Measurements from ENCODE around the gene PHLDA3.

Gene PHLDA3

DNA sequence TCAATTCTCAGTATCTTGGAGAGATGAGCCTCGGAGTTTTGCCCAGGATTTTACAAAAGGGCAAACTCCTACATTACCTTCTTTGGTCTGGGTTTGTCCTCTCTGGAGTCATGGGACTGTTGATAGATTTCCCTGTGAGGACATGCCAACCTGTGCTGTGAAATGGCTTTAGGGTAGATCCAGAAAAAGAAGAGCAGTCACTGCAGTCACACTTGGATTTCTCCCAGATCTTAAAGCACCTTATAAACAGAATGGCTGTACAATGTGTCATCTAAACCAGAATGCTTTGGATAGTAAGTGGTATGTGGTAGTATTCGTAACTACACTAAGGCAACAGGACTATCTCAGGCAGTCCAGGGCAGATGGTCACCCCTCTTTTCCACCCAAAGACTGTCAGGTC is 39.8 kb upstream of the PHLDA3 start:
- no peak for DNase-seq (ENCODE audit: low read depth, low spot score)
- H3K4me3 ChIP-seq (ENCODE audit: low read depth, low read length): no peak overlapping the region
- in situ Hi-C loops (cut with HindIII; ENCODE audit: low sequenced_read_pairs): no loop called here
- TF ChIP-seq CTCF (IDR thresholded peaks at IDR 0.05; ENCODE audit: low read depth, low read length): no peak

- no peak for DNase-seq (ENCODE audit: low read depth, low spot score)
- no peak for TF ChIP-seq CTCF (IDR thresholded peaks at IDR 0.05; ENCODE audit: low read depth, low read length)
These were observed 38.3 kb upstream of the PHLDA3 start for GRCh38 chr1:201507360-201507675.

DNA sequence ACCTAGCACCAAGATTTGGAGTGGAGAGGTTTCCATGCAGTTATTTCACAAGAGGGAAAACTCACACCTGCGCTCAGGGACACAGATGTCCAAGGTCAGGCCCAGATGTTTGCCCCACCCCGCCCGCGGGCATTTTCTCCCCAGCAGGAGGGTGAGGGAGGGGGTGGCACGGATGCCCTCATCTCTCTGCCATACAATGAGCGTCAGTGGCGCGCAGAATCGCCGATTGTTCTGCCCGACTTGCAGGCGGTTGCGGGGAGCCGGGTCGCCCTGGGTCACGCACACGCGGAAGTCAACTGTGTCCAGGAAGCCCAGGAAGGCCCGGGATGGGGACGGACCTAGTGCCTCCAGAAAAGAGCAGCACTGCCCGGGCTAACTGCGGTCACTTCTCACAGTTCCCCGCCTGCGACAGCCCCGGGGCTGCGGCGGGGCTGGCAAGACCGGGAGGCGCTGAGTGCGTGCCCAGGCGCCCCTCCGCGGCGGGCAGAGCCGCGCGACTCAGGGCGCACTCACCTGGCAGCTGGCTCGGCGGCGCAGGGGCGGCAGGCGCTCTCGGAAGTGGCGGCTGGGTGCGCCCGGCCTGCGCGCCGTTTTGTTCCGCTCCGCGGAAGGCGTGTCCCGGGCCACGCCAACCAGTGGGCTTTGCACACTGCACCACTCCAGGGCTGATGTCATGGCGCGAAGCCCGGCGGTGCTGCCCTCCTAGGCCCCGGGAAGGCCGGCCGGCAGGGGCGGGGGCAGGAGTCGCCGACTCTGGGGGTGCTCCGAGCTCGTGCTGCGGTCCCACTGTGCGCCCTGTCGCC is 37.8 kb upstream of the PHLDA3 start, which contains the start of gene CSRP1:
Gene CSRP1, minus strand, starts transcription at position 567 of the 803 bp plus-strand sequence. CDS start 10,820 bp downstream, outside the sequence.
- in situ Hi-C loops (cut with HindIII; ENCODE audit: low sequenced_read_pairs): no loop called here
- H3K4me3 ChIP-seq (ENCODE audit: low read depth, low read length): peak within 1 kb of the TSS; percentile 79
- peak; percentile 84 for DNase-seq (ENCODE audit: low read depth, low spot score)
- TF ChIP-seq CTCF (IDR thresholded peaks at IDR 0.05; ENCODE audit: low read depth, low read length): no peak

More at GRCh38 chr1:201507360-201507675, 38.3 kb upstream of the PHLDA3 start:
- in situ Hi-C loops (cut with HindIII; ENCODE audit: low sequenced_read_pairs): no loop called here
- peak overlapping the region; percentile 79 for H3K4me3 ChIP-seq (ENCODE audit: low read depth, low read length)

- H3K4me3 ChIP-seq (ENCODE audit: low read depth, low read length): peak overlapping the region; percentile 79
- in situ Hi-C loops (cut with HindIII; ENCODE audit: low sequenced_read_pairs): no loop called here
These were observed 37.1 kb upstream of the PHLDA3 start for GRCh38 chr1:201506092-201506491.

DNA sequence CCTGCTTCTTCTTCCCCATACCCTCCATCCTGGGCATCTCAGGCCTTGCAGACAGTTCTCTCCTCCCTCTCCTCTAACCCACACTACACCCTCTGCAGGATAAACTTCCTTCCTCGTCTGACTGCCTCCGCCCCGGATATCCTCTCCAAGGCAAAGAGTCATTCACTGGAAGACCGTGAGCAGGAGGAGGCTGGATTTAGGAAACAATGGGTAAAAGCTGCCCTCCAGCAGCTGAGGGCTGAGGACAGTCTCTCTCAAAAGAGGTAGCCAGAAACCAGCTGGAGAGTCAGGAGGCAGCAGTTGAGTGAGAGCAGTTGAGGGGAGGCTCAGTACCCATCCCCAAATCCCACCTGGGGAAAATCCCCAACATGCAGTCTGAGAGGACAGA is 36.5 kb upstream of the PHLDA3 start:
- peak; percentile 64 for DNase-seq (ENCODE audit: low read depth, low spot score)
- peak overlapping the region; percentile 79 for H3K4me3 ChIP-seq (ENCODE audit: low read depth, low read length)
- in situ Hi-C loops (cut with HindIII; ENCODE audit: low sequenced_read_pairs): no loop called here
- no peak for TF ChIP-seq CTCF (IDR thresholded peaks at IDR 0.05; ENCODE audit: low read depth, low read length)

More at GRCh38 chr1:201506092-201506491, 37.1 kb upstream of the PHLDA3 start:
- no peak for DNase-seq (ENCODE audit: low read depth, low spot score)
- TF ChIP-seq CTCF (IDR thresholded peaks at IDR 0.05; ENCODE audit: low read depth, low read length): no peak

DNA sequence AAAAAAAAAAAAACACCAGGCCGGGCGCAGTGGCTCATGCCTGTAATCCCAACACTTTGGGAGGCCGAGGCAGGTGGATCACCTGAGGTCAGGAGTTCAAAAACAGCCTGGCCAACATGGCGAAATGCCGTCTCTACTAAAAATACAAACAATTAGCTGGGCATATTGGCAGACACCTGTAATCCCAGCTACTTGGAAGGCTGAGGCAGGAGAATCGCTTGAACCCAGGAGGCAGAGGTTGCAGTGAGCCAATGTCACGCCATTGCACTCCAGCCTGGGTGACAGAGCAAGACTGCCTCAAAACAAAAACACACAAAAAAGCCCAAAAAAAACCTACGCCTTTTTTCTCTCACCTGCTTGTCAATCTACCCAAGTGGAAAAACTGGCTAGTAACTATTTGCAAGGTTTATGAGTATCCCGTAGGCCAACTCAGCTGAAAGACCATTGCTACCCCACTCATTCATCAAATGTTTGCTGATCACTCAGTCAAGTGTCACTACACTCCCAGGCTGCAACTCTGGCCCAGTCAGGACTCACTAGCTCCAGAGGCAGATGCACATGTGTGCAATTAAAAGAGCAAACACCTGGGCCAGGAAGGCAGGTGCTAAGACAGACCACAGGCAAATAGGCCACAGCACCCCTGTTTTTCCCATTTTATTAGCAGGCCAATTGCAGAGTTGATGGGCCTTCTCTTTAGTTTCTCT is 36.0 kb upstream of the PHLDA3 start:
- no peak for TF ChIP-seq CTCF (IDR thresholded peaks at IDR 0.05; ENCODE audit: low read depth, low read length)
- H3K4me3 ChIP-seq (ENCODE audit: low read depth, low read length): peak overlapping the region; percentile 79
- in situ Hi-C loops (cut with HindIII; ENCODE audit: low sequenced_read_pairs): no loop called here
- DNase-seq (ENCODE audit: low read depth, low spot score): no peak

Data from astrocyte of the spinal cord (primary cell).